Stimulated activated CD8-positive, alpha-beta memory T cell treated with anti-CD3 and anti-CD28 coated beads, Interleukin-4, amount 100 ng/mL, for 1 hour (primary cell): ENCODE data around the gene FDX1.

Experiments
- DNase-seq, 2 donors: peaks; one replicate each; pipeline ENCODE4 v3.0.0-alpha.2; 2020; ENCODE audit warnings: low read depth in 2 of 2, low spot score in 1 of 2

Gene FDX1

GRCh38 chr11:110467556-110467955, 37.8 kb downstream of the FDX1 start:
- no peak for DNase-seq

GRCh38 chr11:110468121-110468520, 38.4 kb downstream of the FDX1 start:
- DNase-seq = no peak

- DNase-seq = no peak
These were observed 39.4 kb downstream of the FDX1 start for GRCh38 chr11:110469127-110469526.

- no peak for DNase-seq
These were observed 41.0 kb downstream of the FDX1 start for GRCh38 chr11:110470716-110471115.

- no peak for DNase-seq
These were observed 41.6 kb downstream of the FDX1 start for GRCh38 chr11:110471371-110471770.

GRCh38 chr11:110472858-110473257, 43.1 kb downstream of the FDX1 start:
- DNase-seq = no peak

- no peak for DNase-seq
These were observed 44.0 kb downstream of the FDX1 start for GRCh38 chr11:110473706-110474105.

- DNase-seq = no peak
These were observed 44.8 kb downstream of the FDX1 start for GRCh38 chr11:110474578-110474977.

GRCh38 chr11:110475671-110476070, 45.9 kb downstream of the FDX1 start:
- no peak for DNase-seq

- DNase-seq = no peak
These were observed 48.7 kb downstream of the FDX1 start for GRCh38 chr11:110478410-110478809.

GRCh38 chr11:110479108-110480101, 49.7 kb downstream of the FDX1 start:
- DNase-seq = no peak

GRCh38 chr11:110481523-110481922, 51.8 kb downstream of the FDX1 start:
- DNase-seq = no peak

GRCh38 chr11:110486156-110486555, 56.4 kb downstream of the FDX1 start:
- DNase-seq = no peak

- no peak for DNase-seq
These were observed 58.7 kb downstream of the FDX1 start for GRCh38 chr11:110488446-110488845.

- DNase-seq = no peak
These were observed 61.1 kb downstream of the FDX1 start for GRCh38 chr11:110490886-110491285.

GRCh38 chr11:110491577-110492320, 62.0 kb downstream of the FDX1 start:
- DNase-seq = no peak

GRCh38 chr11:110492321-110492685, 62.6 kb downstream of the FDX1 start:
- DNase-seq = no peak

GRCh38 chr11:110493346-110493745, 63.6 kb downstream of the FDX1 start:
- DNase-seq = no peak

- DNase-seq = no peak
These were observed 67.7 kb downstream of the FDX1 start for GRCh38 chr11:110497231-110497978.

GRCh38 chr11:110501428-110501827, 71.7 kb downstream of the FDX1 start:
- DNase-seq = no peak

- no peak for DNase-seq
These were observed 76.0 kb downstream of the FDX1 start for GRCh38 chr11:110505528-110506284.
